Gastroesophageal sphincter (tissue), 3 donors: ENCODE measurements around the gene GBP2.

Experiments used
- CTCF ChIP-seq, 4 experiments: fragments of 200-600 bp in 2 of 4; fragments of 450-650 bp in 2 of 4; sonication (generic) in 1 of 4; IDR thresholded peaks; one replicate each; pipeline ENCODE4 v1.5.1; 2017 to 2019; ENCODE audit warnings: antibody characterized with exemption in 4 of 4, mild to moderate bottlenecking in 2 of 4, moderate library complexity in 2 of 4
- POLR2AphosphoS5 ChIP-seq: sonication (generic); formaldehyde crosslinking; IDR thresholded peaks from one replicate; pipeline ENCODE4 v1.6.1; 2017; ENCODE audit warnings: antibody characterized with exemption

GRCh38 chr1:89064632-89065031 lies 61.3 kb downstream of the GBP2 start:
- TF ChIP-seq POLR2AphosphoS5 = no peak
- TF ChIP-seq CTCF (IDR thresholded peaks at IDR 0.05) = no peak
